Activated CD8-positive, alpha-beta memory T cell treated with anti-CD3 and anti-CD28 coated beads, Interleukin-2, amount 50 U/mL, for 1 hour (primary cell): ENCODE measurements around the gene MAPK1.
"Not testable (repeated sequence)": the region's sequence is repeated elsewhere in the genome, so short reads cannot be mapped to it uniquely, and the experiment has no call there.

ENCODE experiments used
- DNase-seq: peaks from one replicate; pipeline ENCODE4 v3.0.0-alpha.2; 2020; ENCODE audit errors: extremely low read depth

The MAPK1 gene

DNA sequence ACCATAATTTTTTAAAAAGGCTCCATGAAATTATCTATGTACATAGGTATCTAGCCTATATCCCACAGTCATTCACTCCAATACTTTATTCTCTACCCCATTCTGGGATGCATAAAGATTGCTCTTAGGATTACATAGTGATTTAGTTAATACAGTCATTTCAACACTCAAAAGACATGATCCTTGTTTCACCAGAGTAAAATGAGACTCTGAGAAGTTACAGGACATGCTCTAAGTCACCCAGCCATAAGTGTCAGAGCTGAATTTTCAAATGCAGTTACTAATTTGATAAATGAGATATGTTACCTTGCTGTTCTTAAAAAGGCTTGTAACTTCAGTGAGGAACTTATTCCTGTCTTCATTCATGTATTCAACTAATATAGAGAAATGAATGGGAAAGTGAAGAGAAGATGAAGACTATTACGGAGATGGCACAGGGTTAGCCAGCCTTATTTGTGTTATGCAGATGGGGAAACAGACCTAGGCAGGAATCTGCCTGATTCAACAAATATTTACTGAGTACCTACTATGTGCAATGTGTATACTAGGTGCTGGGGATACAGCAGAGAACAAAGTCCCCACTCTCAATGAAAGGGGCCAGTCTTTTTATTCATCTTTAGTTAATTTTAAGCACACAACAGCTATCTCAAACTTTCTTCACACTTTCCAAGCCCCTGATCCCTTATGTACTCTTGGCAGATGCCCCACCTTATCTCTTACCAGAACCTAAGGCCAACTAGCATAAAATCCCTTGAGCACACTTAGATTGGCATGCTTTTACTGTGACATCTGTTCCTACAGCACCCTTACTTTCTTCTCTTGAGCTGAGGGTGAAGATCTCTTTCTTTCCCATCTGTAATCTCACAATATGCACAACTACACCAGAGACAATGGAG is 21.6 kb downstream of the MAPK1 start:
- DNase-seq = no peak

DNA sequence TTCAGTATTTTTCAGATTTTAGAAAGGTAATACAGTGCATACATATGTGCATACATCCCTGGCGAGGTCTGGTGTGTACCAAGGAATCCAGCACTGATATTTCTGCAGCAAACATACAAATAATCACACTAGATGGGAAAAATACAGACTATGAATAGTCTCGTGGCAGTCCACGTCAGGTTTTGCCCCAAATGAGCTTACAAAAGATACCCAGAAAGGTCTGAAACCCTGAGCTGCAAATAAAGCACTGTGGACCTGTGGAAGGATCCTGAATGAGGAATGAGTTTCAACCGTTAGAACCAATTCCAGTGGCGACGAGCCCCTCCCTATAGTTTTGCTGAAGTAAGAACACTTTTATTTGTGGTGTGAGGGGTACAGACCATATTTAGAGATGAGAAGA is 24.5 kb downstream of the MAPK1 start:
- no peak for DNase-seq

DNA sequence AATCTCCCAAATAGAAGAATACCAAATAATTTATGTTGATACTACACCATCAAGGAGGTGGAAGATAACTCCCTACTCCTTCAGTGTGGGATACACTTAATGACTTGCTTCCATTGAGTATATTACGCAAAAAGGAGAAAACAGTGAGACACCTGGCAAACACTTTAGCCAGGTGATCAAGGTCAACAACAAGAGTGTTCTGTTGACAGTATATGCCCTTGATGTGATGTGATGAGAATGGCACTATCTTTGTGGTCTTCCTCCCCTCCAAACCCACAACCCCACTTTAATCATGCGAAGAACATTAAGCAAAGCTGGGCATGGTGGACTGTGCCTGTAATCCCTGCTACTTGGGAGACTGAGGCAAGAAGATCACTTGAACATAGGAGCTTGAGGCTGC is 26.0 kb downstream of the MAPK1 start:
- DNase-seq = no peak

DNA sequence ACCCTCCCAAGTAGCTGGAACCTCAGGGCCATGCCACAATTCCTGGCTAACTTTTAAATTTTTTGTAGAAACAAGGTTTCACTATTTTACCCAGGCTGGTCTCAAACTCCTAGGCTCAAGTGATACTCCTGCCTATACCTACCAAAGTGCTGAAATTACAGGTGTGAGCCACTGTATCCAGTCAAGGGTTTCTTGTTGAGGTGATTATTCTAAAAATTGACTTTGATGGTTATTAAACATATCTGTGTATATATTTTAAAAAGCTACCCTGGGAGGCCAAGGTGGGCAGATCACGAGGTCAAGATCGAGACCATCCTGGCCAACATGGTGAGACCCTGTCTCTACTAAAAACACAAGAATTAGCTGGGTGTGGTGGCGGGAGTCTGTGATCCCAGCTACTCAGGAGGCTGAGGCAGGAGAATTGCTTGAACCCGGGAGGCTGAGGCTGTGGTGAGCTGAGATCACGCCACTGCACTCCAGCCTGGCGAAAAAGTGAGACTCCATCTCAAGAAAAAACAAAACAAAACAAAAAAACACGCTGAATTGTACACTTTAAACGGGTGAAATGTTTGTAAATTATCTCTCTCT is 27.1 kb downstream of the MAPK1 start:
- DNase-seq = no peak

DNA sequence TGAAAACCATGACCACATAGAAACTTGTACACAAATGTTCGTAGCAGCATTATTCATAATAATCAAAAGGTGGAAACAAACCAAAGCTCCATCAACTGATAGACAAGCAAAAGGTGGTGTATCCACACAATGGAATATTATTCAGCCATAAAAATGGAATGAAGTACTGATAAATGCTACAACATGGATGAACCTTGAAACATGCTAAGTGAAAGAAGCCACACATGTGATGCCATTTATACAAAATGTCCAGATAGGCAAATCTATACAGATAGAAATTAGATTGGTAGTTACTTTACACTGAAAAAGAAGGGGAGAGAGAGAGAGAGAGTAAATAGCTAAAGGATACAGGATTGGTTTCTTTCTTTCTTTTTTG is 27.7 kb downstream of the MAPK1 start:
- DNase-seq = no peak

DNA sequence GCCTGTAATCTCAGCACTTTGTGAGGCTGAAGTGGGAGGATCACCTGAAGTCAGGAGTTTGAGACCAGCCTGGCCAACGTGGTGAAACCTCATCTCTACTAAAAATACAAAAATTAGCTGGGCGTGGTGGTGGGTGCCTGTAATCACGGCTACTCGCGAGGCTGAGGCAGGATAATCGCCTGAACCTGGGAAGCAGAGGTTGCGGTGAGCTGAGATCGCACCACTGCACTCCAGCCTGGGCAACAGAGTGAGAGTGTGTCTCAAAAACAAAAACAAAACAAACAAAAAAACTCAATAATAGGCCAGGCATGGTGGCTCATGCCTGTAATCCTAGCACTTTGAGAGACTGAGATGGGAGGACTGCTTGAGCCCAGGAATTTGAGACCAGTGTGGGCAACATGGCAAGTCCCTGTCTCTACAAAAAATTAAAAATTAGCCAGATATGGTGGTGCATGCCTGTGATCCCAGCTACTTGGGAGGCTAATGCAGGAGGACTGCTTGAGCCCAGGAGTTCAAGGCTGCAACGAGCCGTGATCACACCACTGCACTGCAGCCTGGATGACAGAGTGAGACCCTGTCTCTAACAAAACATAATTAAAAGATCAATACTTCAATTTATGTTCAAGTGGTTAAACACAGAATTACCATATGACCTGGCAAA is 28.2 kb downstream of the MAPK1 start:
- not testable (repeated sequence) for DNase-seq

DNA sequence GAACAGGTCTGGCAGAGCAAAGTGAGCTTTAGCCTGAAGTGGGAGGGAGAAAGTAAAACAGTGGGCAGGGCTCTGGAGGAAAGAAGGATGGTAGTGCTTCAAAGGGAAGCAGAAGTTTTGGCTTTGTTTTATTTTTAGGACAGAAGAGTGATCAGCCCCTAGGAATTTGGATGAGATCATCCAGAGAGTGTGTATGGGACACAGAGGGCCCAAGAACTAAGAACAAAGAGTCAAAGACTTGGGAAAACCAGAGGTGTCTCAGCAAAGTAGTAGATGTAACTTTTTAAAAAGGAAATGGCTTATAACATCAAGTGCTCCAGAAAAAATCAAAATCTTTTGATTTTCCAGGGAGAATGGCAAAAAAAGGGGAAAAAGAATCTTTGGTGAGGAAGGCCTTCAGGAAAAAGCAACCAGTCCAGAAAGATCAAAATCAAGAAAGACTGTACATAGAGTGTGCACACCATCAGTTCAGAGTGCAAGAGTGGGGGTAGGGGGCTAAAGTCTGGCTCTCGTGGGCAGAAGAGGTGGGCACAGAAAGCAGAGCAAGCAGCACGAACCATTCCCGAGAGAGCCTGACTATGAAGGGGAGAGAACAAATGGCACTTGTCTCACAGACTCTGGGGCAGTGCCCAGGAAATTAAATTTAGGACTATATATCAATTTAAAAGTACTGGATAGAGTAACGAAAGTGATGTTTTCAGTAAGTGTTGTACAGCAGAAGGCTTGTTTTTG is 30.0 kb downstream of the MAPK1 start:
- DNase-seq = no peak

DNA sequence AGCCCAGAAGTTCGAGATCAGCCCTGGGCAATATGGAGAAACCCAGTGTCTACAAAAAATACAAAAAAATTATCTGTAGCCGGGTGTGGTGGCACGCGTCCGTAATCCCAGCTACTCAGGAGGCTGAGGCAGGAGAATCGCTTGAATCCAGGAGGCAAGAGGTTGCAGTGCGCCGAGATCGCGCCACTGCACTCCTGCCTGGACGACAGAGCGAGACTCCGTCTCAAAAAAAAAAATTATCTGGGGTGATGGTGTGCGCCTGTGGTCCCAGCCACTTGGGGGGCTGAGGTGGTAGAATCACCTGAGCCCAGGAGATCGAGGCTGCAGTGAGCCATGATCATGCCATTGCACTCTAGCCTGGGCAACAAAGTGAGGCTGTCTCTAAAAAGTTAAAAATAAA is 31.0 kb downstream of the MAPK1 start:
- not testable (repeated sequence) for DNase-seq

DNA sequence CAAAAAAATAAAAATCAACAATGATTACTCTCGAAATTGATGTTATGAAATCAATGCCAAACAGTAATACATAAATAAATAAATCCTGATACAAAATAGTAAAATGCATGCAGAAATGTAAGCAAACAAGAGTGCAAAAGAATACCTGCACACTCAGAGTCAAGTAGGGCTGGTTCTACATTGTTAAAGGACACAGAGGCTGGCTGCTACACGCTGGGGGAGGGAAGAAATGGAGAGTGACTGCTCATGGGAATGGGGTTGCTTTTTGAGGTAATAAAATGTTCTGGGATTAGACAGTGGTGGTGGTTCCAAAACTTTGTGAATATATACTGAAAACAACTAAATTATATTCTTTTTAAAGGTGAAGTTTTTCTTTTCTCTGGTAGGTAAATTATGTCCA is 32.1 kb downstream of the MAPK1 start:
- no peak for DNase-seq

DNA sequence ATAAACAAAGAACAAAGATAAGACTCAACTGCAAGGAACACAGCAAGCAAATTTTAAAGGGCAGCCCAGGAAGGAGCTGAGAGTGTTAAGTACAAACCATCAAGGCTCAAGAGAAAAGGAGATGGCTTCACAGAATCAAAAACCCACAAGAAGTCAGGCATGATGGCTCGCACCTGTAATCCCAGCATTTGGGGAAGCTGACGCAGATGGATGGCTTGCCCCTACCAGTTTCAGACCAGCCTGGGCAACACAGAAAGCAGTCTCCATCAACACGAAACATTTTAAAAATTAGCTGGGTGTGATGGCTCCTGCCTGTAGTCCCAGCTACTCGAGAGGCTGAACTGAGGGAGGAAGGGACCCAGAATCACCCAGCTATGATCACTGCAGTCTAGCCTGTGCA is 32.6 kb downstream of the MAPK1 start:
- DNase-seq = no peak

DNA sequence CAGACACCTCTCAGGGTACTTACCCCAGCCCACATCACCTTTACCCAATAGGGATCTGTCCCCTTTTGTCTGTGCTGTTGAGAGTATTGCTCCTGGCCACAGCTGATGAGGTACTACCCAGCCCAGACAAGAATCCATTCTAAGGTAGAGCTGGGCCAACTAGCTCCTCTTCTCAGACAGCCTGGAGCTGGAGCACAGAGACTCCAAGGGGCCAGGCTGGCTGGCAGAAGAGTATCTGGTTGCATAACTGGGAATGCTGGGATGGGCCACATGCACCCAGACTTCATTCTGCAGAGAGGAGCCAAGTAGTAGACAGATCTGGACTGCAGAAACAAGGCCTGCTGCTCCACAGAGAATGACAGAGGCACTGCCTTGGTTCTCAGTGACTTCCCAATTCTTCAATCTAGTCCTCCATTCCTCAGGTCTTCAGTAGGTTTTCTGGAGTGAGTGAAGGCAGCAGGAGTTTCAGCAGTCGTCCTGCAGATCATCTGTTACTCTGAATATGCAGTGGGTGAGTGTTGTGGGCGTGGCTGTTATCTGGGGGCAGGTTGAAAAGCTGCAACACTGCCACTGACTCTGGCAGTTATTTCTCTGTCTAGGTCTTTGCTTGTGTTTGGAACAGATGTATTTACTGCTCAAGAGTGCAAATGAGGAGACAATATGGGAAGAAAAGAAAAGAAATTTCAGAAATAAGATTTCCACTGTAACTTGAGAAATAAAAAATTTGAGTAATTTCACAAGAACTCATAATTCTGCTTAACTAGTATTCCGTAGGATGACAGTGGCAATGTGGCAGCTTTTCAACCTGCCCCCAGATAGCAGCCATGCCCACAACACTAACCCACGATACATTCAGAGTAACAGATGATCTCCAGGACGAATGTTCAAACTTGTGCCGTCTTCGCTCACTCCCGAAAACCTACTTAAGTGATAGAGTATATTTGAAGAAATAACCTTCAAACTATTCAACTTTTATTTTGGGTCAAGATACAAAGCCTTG is 34.9 kb downstream of the MAPK1 start:
- no peak for DNase-seq

DNA sequence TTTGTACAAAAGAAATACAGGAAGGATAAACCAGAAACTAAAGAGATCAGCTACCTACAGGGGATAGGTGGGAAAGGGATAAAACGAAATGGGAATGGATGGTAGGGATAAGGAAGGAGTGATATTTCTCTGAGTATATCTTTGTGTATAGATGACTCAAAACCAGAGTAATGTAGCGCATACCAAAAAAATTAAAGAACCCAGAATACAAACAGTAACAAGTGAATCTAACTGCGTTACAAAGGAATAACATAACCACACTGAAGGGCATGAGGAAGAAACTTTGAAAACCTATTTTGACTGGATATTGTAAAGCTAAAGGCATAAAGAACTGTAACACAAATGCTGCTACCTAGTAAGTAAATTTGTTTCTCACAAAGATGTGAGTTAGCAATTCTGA is 37.9 kb downstream of the MAPK1 start:
- no peak for DNase-seq

DNA sequence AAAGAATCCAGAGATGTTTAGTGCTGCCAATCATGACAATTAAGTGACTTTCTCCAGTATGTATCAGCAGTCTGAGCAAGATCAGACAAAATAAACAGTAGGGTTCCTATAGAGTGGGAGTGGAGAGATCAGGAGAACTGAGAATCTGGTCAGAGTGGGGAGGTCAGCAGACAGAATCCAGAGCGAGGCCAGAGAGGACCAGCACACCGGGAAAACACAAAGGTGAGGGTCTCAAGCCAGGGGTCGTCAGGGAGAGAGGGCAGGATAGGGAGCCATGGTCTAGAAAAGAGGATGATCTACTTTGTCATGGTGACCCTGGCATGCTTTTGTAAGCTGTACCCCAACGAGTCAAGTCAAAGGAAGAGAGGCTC is 39.2 kb downstream of the MAPK1 start:
- no peak for DNase-seq

DNA sequence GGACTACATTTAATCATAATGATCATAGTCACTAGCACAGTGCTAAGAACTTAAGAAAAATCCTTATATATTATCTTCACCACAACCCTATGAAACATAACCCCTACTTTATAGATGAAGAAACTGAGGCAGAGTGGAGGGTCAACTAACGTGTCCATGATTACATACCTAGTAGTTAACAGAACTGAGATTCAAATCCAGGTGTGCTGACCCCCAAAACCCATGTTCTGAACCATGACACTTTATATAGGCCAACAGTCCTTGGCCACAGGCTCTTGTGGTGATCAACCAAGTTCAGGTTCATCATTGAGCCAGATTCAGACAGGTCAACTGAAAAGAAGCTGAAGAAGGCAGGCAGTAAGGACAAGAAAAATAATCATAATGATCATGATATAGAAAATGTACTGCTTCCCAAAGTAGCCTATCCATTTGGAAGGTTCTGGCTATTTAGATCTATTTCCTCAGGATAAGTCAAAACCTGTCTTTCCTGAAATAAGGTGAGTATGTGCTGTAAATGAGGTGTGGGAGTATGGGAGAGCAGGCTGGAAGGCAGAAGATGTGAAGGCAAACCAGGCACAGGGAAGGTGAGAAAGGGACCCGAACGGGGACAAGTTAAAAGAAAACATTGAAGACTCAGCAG is 39.7 kb downstream of the MAPK1 start:
- no peak for DNase-seq

DNA sequence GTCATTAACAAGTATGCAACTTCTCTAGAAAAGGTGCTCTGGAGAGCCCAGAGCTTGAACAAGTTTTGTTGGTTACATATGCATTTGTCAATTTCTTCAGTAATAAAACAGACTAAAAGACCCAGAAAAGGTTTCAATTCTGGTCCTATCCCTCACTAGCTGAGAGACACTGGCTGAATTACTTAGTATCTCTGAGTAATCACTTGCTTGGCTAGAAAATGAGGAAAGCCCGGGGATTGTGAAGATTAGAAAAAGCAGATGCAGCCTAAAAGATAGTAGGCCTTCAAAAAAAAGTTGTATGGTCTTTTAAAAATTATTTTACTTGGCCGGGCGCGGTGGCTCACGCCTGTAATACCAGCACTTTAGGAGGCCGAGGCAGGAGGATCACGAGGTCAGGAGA is 41.2 kb downstream of the MAPK1 start:
- no peak for DNase-seq

DNA sequence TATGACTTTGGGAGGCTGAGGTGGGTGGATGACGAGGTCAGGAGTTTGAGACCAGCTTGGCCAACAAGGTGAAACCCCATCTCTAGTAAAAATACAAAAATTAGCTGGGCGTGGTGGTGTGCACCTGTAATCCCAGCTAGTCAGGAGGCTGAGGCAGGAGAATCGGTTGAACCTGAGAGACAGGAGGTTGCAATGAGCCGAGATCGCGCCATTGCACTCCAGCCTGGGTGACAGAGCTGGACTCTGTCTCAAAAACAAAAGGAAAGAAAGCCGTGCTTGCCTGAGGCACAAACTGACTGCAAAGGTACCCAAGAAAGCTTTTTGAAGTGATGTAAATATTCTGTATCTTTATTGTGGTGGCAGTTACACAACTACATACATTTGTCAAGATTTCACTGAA is 42.5 kb downstream of the MAPK1 start:
- not testable (repeated sequence) for DNase-seq

DNA sequence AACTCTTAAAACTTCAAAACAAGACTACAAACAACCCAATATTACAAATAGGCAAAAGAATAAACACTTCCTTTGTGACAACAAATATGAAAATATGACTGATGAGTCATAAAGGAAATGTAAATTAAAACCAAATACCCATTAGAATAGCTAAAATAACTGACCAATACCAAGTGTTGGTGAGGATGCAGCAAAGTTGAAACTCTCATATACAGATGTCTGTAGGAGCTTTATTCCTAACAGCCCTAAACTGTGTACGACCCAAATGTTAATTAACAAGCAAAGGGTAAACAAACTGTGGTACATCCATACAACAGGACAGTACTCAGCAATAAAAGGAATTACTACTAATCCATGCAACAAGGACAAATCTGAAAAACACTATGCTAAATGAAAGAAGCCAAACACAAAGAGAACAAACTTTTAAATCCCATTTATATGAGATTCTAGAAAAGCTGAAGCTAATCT is 43.0 kb downstream of the MAPK1 start:
- DNase-seq = no peak

DNA sequence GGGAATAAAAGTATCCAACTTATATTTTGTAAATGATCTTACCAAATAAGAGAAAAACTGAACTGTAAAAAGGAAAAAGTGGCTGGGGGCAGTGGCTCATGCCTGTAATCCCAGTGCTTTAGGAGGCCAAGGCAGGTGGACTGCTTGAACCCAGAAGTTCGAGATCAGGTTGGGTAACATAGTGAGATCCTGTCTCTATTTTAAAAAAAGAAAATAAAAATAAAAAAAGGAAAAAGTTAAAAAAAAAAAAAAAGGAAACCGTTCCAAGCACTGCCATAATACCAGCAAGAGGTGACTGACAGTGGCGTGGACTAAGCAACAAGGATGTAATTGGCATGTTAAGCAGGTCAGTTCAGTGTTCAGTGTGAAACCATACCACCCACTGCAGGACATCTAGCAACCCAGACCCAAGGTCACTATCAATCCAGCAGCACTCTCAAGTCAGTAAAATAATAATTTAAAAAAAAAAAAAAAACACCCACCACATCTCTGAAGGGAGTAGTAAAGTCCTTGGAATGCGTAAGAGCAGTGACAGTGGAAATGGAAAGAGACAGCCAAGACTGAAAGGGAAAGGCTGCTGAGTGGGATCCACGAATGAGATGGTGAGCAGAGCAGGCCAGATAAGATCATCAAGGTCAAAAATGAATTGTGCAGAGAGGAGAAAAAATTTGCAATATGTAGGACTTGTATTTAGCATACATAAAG is 43.6 kb downstream of the MAPK1 start:
- DNase-seq = no peak

DNA sequence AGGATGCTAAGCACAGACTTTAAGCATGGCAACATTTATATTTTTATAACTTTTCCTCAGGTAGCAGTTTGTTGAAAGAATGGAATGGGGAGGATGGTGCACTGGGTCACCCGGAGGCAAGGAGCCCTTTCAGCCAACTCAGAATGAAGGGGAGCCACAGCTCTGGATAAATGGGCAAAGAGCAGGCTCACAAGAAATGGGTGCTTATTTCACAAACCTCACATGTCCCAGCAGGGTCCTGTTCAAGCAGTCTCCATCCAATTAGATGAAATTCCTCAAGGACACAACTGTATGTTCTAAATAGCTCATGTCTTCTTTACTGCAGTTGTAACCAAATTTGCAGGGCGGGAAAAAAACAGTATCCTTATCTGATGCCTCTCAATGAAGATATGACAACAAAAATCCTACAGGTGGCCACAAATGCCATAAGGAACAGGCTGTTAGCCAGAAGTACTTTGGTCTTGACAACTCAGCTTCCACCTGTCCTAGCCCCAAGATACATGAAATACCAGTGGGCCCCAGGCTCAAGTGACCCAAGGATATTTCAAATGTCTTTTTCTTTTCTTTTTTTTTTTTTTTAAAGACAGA is 48.2 kb downstream of the MAPK1 start:
- DNase-seq = no peak
